ENCODE measurements around the gene LCN15. TPM values are rescaled to one million over a fixed set of nuclear protein-coding genes. Genes with fewer than 3 reads are reported as not detected.

Gene LCN15
- not detected for polyA plus RNA-seq (2013, experiment 1 of 2)
- not detected for polyA plus RNA-seq (2013, experiment 2 of 2)

DNA sequence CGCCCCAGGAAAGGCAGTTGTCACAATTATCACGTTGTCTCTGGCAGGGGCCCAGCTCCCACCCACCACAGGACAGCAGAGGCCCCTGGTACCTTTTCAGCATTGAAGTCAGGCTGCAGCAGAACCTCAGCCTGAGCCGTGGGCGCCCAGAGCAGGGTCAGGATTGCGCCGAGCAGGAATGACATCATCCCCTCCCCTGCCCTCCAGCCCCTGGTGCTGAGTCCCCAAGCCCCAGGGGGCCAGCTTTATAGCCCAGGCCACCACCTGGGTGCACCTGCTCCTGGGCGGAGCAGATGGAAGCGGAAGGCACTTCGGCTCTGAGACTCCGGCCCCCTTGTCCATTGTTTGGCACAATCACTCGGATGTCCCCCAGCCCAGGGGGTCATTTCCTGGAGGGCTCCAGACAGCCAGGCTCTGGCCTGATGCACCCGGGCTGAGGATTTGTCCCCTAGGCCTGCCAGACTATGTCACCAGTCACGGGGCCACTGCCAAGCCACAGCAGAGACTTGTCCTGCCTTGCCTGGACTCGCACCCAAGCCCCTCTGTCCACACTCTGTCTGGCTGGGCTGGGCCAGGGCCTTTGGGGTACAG, at the start of gene LCN15:
Gene LCN15 (minus strand): TSS at position 218 of the 591 bp plus-strand sequence. CDS start 30 bp downstream, at position 188.
- Histone ChIP-seq H3K4me3 (ENCODE audit: insufficient read depth in 1 of 2, low read depth in 1 of 2, low read length in 2 of 2) (no peak within 1 kb of the TSS), H2AK5ac (ENCODE audit: low read length, severe bottlenecking) (no peak within 1 kb of the TSS), H4K8ac (ENCODE audit: low read length) (no peak within 1 kb of the TSS), H2BK15ac (ENCODE audit: low read depth, poor library complexity, severe bottlenecking) (no peak within 1 kb of the TSS), H3K23ac (ENCODE audit: low read length in 2 of 2) (no peak within 1 kb of the TSS), H3K14ac (ENCODE audit: low read length in 2 of 2) (no peak within 1 kb of the TSS), H3K27ac (ENCODE audit: low read length, poor library complexity, severe bottlenecking) (no peak within 1 kb of the TSS), H3K9ac (ENCODE audit: low read length) (no peak within 1 kb of the TSS), H3K9me3 (ENCODE audit: control insufficient read depth, low read length) (no peaks in the 10 kb centered on the region), H3K4me1 (ENCODE audit: control insufficient read depth, insufficient read depth, low read depth, low read length) (peaks cover 4% of the 10 kb centered on the region), H3K4me2 (ENCODE audit: low read length, poor library complexity, severe bottlenecking) (no peak within 1 kb of the TSS), H3K27me3 (ENCODE audit: control insufficient read depth in 1 of 2, insufficient read depth in 1 of 2, low read length in 2 of 2) (peaks cover 39 to 52% of the 10 kb centered on the region in 2 experiments), H3K18ac (ENCODE audit: low read depth in 1 of 2, low read length in 2 of 2) (no peak within 1 kb of the TSS), H2BK12ac (ENCODE audit: low read length in 2 of 2) (no peak within 1 kb of the TSS), H2BK5ac (ENCODE audit: low read depth, low read length, poor library complexity, severe bottlenecking) (no peak within 1 kb of the TSS), H3K4ac (ENCODE audit: low read depth in 1 of 2, low read length in 2 of 2) (peak within 1 kb of the TSS in 1 of 2 experiments; percentile 41), H2BK120ac (ENCODE audit: low read depth, low read length) (no peak within 1 kb of the TSS), H3K79me1 (replicated peaks; ENCODE audit: low read length, poor library complexity, severe bottlenecking) (no peaks in the 10 kb centered on the region), H3K36me3 (ENCODE audit: control insufficient read depth in 1 of 2, insufficient read depth in 2 of 2, low read depth in 1 of 2, low read length in 2 of 2) (no peaks in the 10 kb centered on the region), H2AFZ (ENCODE audit: low read depth, low read length) (no peak within 1 kb of the TSS), H4K91ac (ENCODE audit: low read length) (peak within 1 kb of the TSS; percentile 41)
- WGBS = 89% methylated on average over 14 of the region's 14 CpGs
- DNase-seq = no peak

GRCh38 chr9:136808806-136809158, 44.5 kb upstream of the LCN15 start:
- under 1% methylated on average over 14 of the region's 14 CpGs for WGBS
- Histone ChIP-seq H3K36me3 (ENCODE audit: control insufficient read depth in 1 of 2, insufficient read depth in 2 of 2, low read depth in 1 of 2, low read length in 2 of 2) (peaks cover 16 to 31% of the 10 kb centered on the region in 2 experiments), H3K9ac (ENCODE audit: low read length) (peak overlapping the region; percentile 90), H2BK5ac (ENCODE audit: low read depth, low read length, poor library complexity, severe bottlenecking) (no peak overlapping the region), H2AFZ (ENCODE audit: low read depth, low read length) (no peak overlapping the region), H3K27ac (ENCODE audit: low read length, poor library complexity, severe bottlenecking) (peak overlapping the region; percentile 13), H3K18ac (ENCODE audit: low read depth in 1 of 2, low read length in 2 of 2) (no peak overlapping the region), H3K4ac (ENCODE audit: low read depth in 1 of 2, low read length in 2 of 2) (no peak overlapping the region), H3K4me2 (ENCODE audit: low read length, poor library complexity, severe bottlenecking) (peak overlapping the region; percentile 76), H2BK120ac (ENCODE audit: low read depth, low read length) (no peak overlapping the region), H4K91ac (ENCODE audit: low read length) (no peak overlapping the region), H3K14ac (ENCODE audit: low read length in 2 of 2) (no peak overlapping the region), H3K9me3 (ENCODE audit: control insufficient read depth, low read length) (no peaks in the 10 kb centered on the region), H3K23ac (ENCODE audit: low read length in 2 of 2) (no peak overlapping the region), H4K8ac (ENCODE audit: low read length) (no peak overlapping the region), H3K4me1 (ENCODE audit: control insufficient read depth, insufficient read depth, low read depth, low read length) (peaks cover 18% of the 10 kb centered on the region), H2BK12ac (ENCODE audit: low read length in 2 of 2) (no peak overlapping the region), H3K27me3 (ENCODE audit: control insufficient read depth in 1 of 2, insufficient read depth in 1 of 2, low read length in 2 of 2) (no peaks in the 10 kb centered on the region), H3K79me1 (replicated peaks; ENCODE audit: low read length, poor library complexity, severe bottlenecking) (peaks cover 19% of the 10 kb centered on the region), H2BK15ac (ENCODE audit: low read depth, poor library complexity, severe bottlenecking) (no peak overlapping the region), H3K4me3 (ENCODE audit: insufficient read depth in 1 of 2, low read depth in 1 of 2, low read length in 2 of 2) (peak overlapping the region; percentile 88), H2AK5ac (ENCODE audit: low read length, severe bottlenecking) (no peak overlapping the region)
- DNase-seq = peak; percentile 68

DNA sequence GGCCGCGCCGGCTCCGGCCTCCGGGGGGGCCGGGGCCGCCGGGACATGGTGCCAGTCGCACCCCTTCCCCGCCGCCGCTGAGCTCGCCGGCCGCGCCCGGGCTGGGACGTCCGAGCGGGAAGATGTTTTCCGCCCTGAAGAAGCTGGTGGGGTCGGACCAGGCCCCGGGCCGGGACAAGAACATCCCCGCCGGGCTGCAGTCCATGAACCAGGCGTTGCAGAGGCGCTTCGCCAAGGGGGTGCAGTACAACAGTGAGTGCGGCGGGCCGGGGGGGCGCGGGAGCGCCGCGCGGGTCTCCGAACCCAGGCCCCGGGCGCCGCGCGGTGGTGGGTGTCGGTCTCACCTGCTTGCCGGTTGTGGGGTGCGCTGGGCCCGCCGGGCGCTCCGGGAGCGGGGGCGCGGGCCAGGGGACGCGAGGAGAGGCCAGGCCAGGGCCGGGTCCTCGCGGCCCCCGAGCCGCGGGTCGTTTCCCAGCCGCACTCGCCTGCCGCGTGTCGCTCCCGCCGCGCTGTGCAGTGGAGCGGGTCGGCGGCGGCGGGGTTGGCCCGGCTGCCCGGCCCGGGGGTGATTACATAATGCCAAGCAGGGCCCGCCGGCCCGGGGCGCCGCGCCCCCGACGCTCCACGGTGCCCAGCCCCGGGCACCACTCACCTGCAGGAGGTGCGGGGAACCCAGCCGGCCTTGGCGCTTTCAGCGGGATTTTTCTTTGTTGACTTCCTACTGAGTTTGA, 43.9 kb upstream of the LCN15 start:
- peak overlapping the region; percentile 26 for H2BK5ac ChIP-seq (ENCODE audit: low read depth, low read length, poor library complexity, severe bottlenecking)
- H4K8ac ChIP-seq (ENCODE audit: low read length) = peak overlapping the region; percentile 27
- peak overlapping the region; percentile 78 for H2BK15ac ChIP-seq (ENCODE audit: low read depth, poor library complexity, severe bottlenecking)
- H2BK12ac ChIP-seq (ENCODE audit: low read length in 2 of 2) = peak overlapping the region in 1 of 2 experiments; percentile 16
- peak overlapping the region in 1 of 2 experiments; percentile 84 for H3K23ac ChIP-seq (ENCODE audit: low read length in 2 of 2)
- H3K9me3 ChIP-seq (ENCODE audit: control insufficient read depth, low read length) = no peaks in the 10 kb centered on the region
- peak overlapping the region; percentile 62 to 80 for H3K14ac ChIP-seq (ENCODE audit: low read length in 2 of 2)
- peaks cover 17% of the 10 kb centered on the region for H3K79me1 ChIP-seq (replicated peaks; ENCODE audit: low read length, poor library complexity, severe bottlenecking)
- H4K91ac ChIP-seq (ENCODE audit: low read length) = peak overlapping the region; percentile 80
- no peaks in the 10 kb centered on the region for H3K27me3 ChIP-seq (ENCODE audit: control insufficient read depth in 1 of 2, insufficient read depth in 1 of 2, low read length in 2 of 2)
- H3K4me3 ChIP-seq (ENCODE audit: insufficient read depth in 1 of 2, low read depth in 1 of 2, low read length in 2 of 2) = peak overlapping the region; percentile 88
- peaks cover 14 to 34% of the 10 kb centered on the region in 2 experiments for H3K36me3 ChIP-seq (ENCODE audit: control insufficient read depth in 1 of 2, insufficient read depth in 2 of 2, low read depth in 1 of 2, low read length in 2 of 2)
- H3K4me2 ChIP-seq (ENCODE audit: low read length, poor library complexity, severe bottlenecking) = peak overlapping the region; percentile 76
- peak; percentile 18 for DNase-seq
- H3K18ac ChIP-seq (ENCODE audit: low read depth in 1 of 2, low read length in 2 of 2) = peak overlapping the region; percentile 61 to 70
- peak overlapping the region; percentile 90 for H3K9ac ChIP-seq (ENCODE audit: low read length)
- H2AK5ac ChIP-seq (ENCODE audit: low read length, severe bottlenecking) = no peak overlapping the region
- peak overlapping the region; percentile 49 for H2BK120ac ChIP-seq (ENCODE audit: low read depth, low read length)
- WGBS = under 1% methylated on average over 74 of the region's 93 CpGs
- H3K4me1 ChIP-seq (ENCODE audit: control insufficient read depth, insufficient read depth, low read depth, low read length) = peaks cover 18% of the 10 kb centered on the region
- peak overlapping the region; percentile 49 for H2AFZ ChIP-seq (ENCODE audit: low read depth, low read length)
- peak overlapping the region; percentile 62 to 96 for H3K4ac ChIP-seq (ENCODE audit: low read depth in 1 of 2, low read length in 2 of 2)
- peak overlapping the region; percentile 13 for H3K27ac ChIP-seq (ENCODE audit: low read length, poor library complexity, severe bottlenecking)

Measured in mesenchymal stem cell (in vitro differentiated cells and primary cell).